Activated T-cell treated with anti-CD3 and anti-CD28 coated beads, Interleukin-2, amount 50 U/mL, for 48 hours (primary cell): Measurements from ENCODE around the gene TCEA2.

Source experiments
- DNase-seq, 2 experiments: peaks; one replicate each; pipeline ENCODE4 v3.0.0-alpha.2; 2020

TCEA2 gene

GRCh38 chr20:64067005-64067632 lies 4.1 kb downstream of the TCEA2 start:
- DNase-seq, result no peak

GRCh38 chr20:64067733-64068307 lies 4.8 kb downstream of the TCEA2 start:
- no peak for DNase-seq

GRCh38 chr20:64068386-64069208 lies 5.6 kb downstream of the TCEA2 start:
- no peak for DNase-seq

- no peak for DNase-seq
Measured at GRCh38 chr20:64069209-64069613, 6.2 kb downstream of the TCEA2 start.

GRCh38 chr20:64069614-64070243 lies 6.7 kb downstream of the TCEA2 start:
- DNase-seq, result peak in 1 of 2 experiments; percentile 59

GRCh38 chr20:64070244-64070993 lies 7.4 kb downstream of the TCEA2 start:
- no peak for DNase-seq

GRCh38 chr20:64071341-64072332 lies 8.6 kb downstream of the TCEA2 start:
- no peak for DNase-seq

- no peak for DNase-seq
Measured at GRCh38 chr20:64072498-64073063, 9.6 kb downstream of the TCEA2 start.

GRCh38 chr20:64073476-64074183 lies 10.6 kb downstream of the TCEA2 start:
- no peak for DNase-seq

- no peak for DNase-seq
Measured at GRCh38 chr20:64074184-64074789, 11.3 kb downstream of the TCEA2 start.

- DNase-seq, result no peak
Measured at GRCh38 chr20:64074963-64075362, 12.0 kb downstream of the TCEA2 start.

- DNase-seq, result no peak
Measured at GRCh38 chr20:64075556-64075955, 12.6 kb downstream of the TCEA2 start.

GRCh38 chr20:64076061-64076997 lies 13.3 kb downstream of the TCEA2 start:
- DNase-seq, result no peak

- DNase-seq, result peak; percentile 59 to 67
Measured at GRCh38 chr20:64077094-64077493, 14.1 kb downstream of the TCEA2 start.

GRCh38 chr20:64077541-64077875 lies 14.5 kb downstream of the TCEA2 start:
- DNase-seq, result no peak

- peak; percentile 57 to 64 for DNase-seq
Measured at GRCh38 chr20:64077876-64078551, 15.0 kb downstream of the TCEA2 start.

- DNase-seq, result no peak
Measured at GRCh38 chr20:64078934-64079272, 15.9 kb downstream of the TCEA2 start.

GRCh38 chr20:64079273-64080012 lies 16.4 kb downstream of the TCEA2 start, which contains the start of gene RGS19:
RGS19 (minus strand) TSS chr20:64079518; CDS start chr20:64076886, 2,632 bp downstream.
- peak; percentile 72 to 82 for DNase-seq
